Endothelial cell of umbilical vein (primary cell): Measurements from ENCODE around the gene MAP3K12. TPM values are rescaled to one million over a fixed set of nuclear protein-coding genes. Genes with fewer than 3 reads are reported as not detected.

ENCODE experiments used
- BruUV-seq: library from RNA; stranded (reverse); fragments of 400-500 nt; replicated peaks from 2 replicates; lab custom pipeline; 2021; lab: Mats Ljungman, UMichigan
- CTCF ChIA-PET: fragments of 300-600, 350-600 bp; sonication (Branson Sonifier 250); formaldehyde crosslinking; loops from one replicate; lab custom pipeline; 2021; ENCODE audit warnings: antibody characterized with exemption, inconsistent platforms; lab: Charles Lee
- POLR2A ChIA-PET: fragments of 300-600, 350-600 bp; sonication (Branson Sonifier 250); formaldehyde crosslinking; loops from one replicate; lab custom pipeline; 2021; ENCODE audit warnings: antibody characterized with exemption, inconsistent platforms; lab: Charles Lee
- DNase-seq: peaks from one replicate; pipeline ENCODE4 v3.0.0-alpha.2; 2011; ENCODE audit warnings: low read depth, low spot score
- FAIRE-seq: peaks from 2 replicates; lab custom pipeline; 2011; peaks lifted over from hg19 to GRCh38; lab: Jason Lieb, UNC
- H2AFZ ChIP-seq: 2 replicates; pipeline ENCODE4 v1.6.0; 2012; ENCODE audit warnings: low read depth, low read length, control low read depth, inconsistent platforms
- H3K27ac ChIP-seq: 2 replicates; pipeline ENCODE4 v1.5.1; 2011; ENCODE audit warnings: low read depth, mild to moderate bottlenecking, control low read depth, low read length, moderate library complexity; ENCODE audit not compliant: insufficient read depth
- H3K27me3 ChIP-seq, 2 experiments: 2 replicates each; pipeline versions ENCODE4 v1.6.0 to v1.6.1; 2011; ENCODE audit warnings: low read length in 2 of 2, mixed read lengths in 1 of 2; ENCODE audit not compliant: control insufficient read depth in 2 of 2, insufficient read depth in 2 of 2
- H3K36me3 ChIP-seq, 2 experiments: 2 replicates in 1 of 2; 3 replicates in 1 of 2; pipeline ENCODE4 v1.5.1; 2011; ENCODE audit warnings: low read length in 2 of 2, mild to moderate bottlenecking in 1 of 2, moderate library complexity in 1 of 2; ENCODE audit not compliant: control insufficient read depth in 2 of 2, insufficient read depth in 2 of 2; ENCODE audit errors: extremely low read depth in 1 of 2
- H3K4me1 ChIP-seq: 3 replicates; pipeline ENCODE4 v1.5.1; 2011; ENCODE audit warnings: mild to moderate bottlenecking, low read length; ENCODE audit not compliant: control insufficient read depth, insufficient read depth; ENCODE audit errors: extremely low read depth
- H3K4me2 ChIP-seq: 2 replicates; pipeline ENCODE4 v1.6.1; 2011; ENCODE audit warnings: low read length, control low read depth, mixed read lengths; ENCODE audit not compliant: insufficient read depth
- H3K4me3 ChIP-seq, 3 experiments: fragments of 200-600 bp in 1 of 3; sonication (generic), shearing (Covaris generic) in 1 of 3; replicated peaks in 1 of 3; 2 replicates each; pipeline ENCODE4 v1.5.1; 2011 to 2016; ENCODE audit warnings: control low read depth in 3 of 3, low read length in 3 of 3, mild to moderate bottlenecking in 2 of 3, inconsistent platforms in 1 of 3, low read depth in 1 of 3, moderate library complexity in 1 of 3; ENCODE audit not compliant: insufficient read depth in 1 of 3
- H3K79me2 ChIP-seq: 2 replicates; pipeline ENCODE4 v1.6.0; 2012; ENCODE audit warnings: low read length, inconsistent platforms; ENCODE audit not compliant: control insufficient read depth, insufficient read depth
- H3K9ac ChIP-seq: replicated peaks from 2 replicates; pipeline ENCODE3; 2011; ENCODE audit warnings: low read length, control low read depth; ENCODE audit not compliant: insufficient read depth; ENCODE audit errors: extremely low read depth
- H3K9me1 ChIP-seq: replicated peaks from 3 replicates; pipeline ENCODE4 v1.6.0; 2011; ENCODE audit warnings: mild to moderate bottlenecking, low read length; ENCODE audit not compliant: control insufficient read depth, insufficient read depth; ENCODE audit errors: extremely low read depth
- H3K9me3 ChIP-seq: replicated peaks from 2 replicates; pipeline ENCODE4 v1.5.1; 2012; ENCODE audit warnings: low read length, inconsistent platforms; ENCODE audit not compliant: control insufficient read depth, insufficient read depth
- H4K20me1 ChIP-seq: replicated peaks from 2 replicates; pipeline ENCODE3; 2011; ENCODE audit warnings: mild to moderate bottlenecking, low read length; ENCODE audit not compliant: control insufficient read depth, insufficient read depth; ENCODE audit errors: extremely low read depth
- CTCF ChIP-seq, 2 donors: IDR thresholded peaks; 1 replicate in 1 of 2; 2 replicates in 1 of 2; pipeline ENCODE4 v1.5.1; 2011; ENCODE audit warnings: low read length in 2 of 2, mild to moderate bottlenecking in 2 of 2, moderate library complexity in 2 of 2, control low read depth in 1 of 2, inconsistent platforms in 1 of 2, low read depth in 1 of 2; ENCODE audit not compliant: insufficient read depth in 1 of 2; ENCODE audit errors: extremely low read depth in 1 of 2
- EZH2 ChIP-seq: IDR thresholded peaks from 2 replicates; pipeline ENCODE4 v1.6.1; 2012; ENCODE audit warnings: borderline replicate concordance, low read depth, mild to moderate bottlenecking, moderate library complexity, low read length, inconsistent platforms; ENCODE audit not compliant: severe bottlenecking
- FOS ChIP-seq: IDR thresholded peaks from 2 replicates; pipeline ENCODE4 v1.6.1; 2011; ENCODE audit warnings: mild to moderate bottlenecking, low read length, moderate library complexity, borderline replicate concordance; ENCODE audit not compliant: insufficient read depth
- GATA2 ChIP-seq: IDR thresholded peaks from 2 replicates; pipeline ENCODE4 v1.7.0; 2011; ENCODE audit warnings: low read depth, mild to moderate bottlenecking, moderate library complexity, mixed read lengths, low read length; ENCODE audit not compliant: insufficient read length, insufficient read depth
- JUN ChIP-seq: IDR thresholded peaks from 2 replicates; pipeline ENCODE4 v1.6.1; 2011; ENCODE audit warnings: borderline replicate concordance, low read depth; ENCODE audit not compliant: insufficient read length, insufficient read depth
- MAX ChIP-seq: IDR thresholded peaks from 2 replicates; pipeline ENCODE4 v1.6.1; 2011; ENCODE audit not compliant: insufficient read depth, insufficient read length
- MYC ChIP-seq: IDR thresholded peaks from one replicate; pipeline ENCODE4 v1.6.1; 2011; ENCODE audit warnings: mild to moderate bottlenecking, low read depth, low read length
- POLR2A ChIP-seq: IDR thresholded peaks from 2 replicates; pipeline ENCODE4 v1.6.1; 2012; ENCODE audit warnings: low read depth, mild to moderate bottlenecking, control low read depth, low read length
- POLR2AphosphoS5 ChIP-seq: IDR thresholded peaks from 2 replicates; pipeline ENCODE4 v1.6.1; 2012; ENCODE audit warnings: low read depth, mild to moderate bottlenecking, control low read depth, low read length, moderate library complexity; ENCODE audit not compliant: insufficient read depth
- dilution Hi-C: fragments of 300-500 bp; cut with MboI; formaldehyde crosslinking; loops from one replicate; pipeline ENCODE4 v1.15.0; 2019; ENCODE audit warnings: low sequenced_read_pairs; ENCODE audit not compliant: extremely low pct_ligation_motif_present
- intact Hi-C: fragments of 100-400 bp; cut with micrococcal nuclease; formaldehyde crosslinking; loops from one replicate; pipeline ENCODE4 v1.10.0; 2022
- polyA plus RNA-seq, 4 experiments: library from polyadenylated mRNA; depleted of rRNA in 3 of 4; stranded (reverse) in 3 of 4; unstranded in 1 of 4; fragments of >200 nt; gene quantifications; 2 replicates each; pipeline versions ENCODE4 v1.2.1 to v1.2.3, GENCODE V29; 2011 to 2012; ENCODE audit warnings: missing spikeins in 1 of 4
- total RNA-seq: library from RNA; stranded (reverse); gene quantifications from 2 replicates; pipeline ENCODE4 v1.2.3, GENCODE V29; 2021

MAP3K12 gene
- total and polyA plus RNA-seq, 2 donors (not counting 3 experiments of a cell fraction or from before 2014, with no cell fraction given) = 29.3 to 66.2 TPM

GRCh38 chr12:53467082-53467481 is 32.2 kb downstream of the MAP3K12 start:
- no peak overlapping the region for H3K4me2 ChIP-seq
- H4K20me1 ChIP-seq = peaks cover 22% of the 10 kb centered on the region
- no peaks in the 10 kb centered on the region for H3K27me3 ChIP-seq
- H3K36me3 ChIP-seq = peaks cover 79 to 83% of the 10 kb centered on the region in 2 experiments
- peaks cover 78% of the 10 kb centered on the region for H3K79me2 ChIP-seq
- no peaks in the 10 kb centered on the region for H3K9me3 ChIP-seq
- TF ChIP-seq MAX (no peak), JUN (no peak), POLR2A (no peak), GATA2 (no peak), EZH2 (no peak), POLR2AphosphoS5 (no peak), CTCF (IDR thresholded peaks at IDR 0.05; ENCODE audit: extremely low read depth in 1 of 2, insufficient read depth in 1 of 2, low read depth in 1 of 2, low read length in 2 of 2) (no peak), MYC (no peak), FOS (no peak)
- no peak overlapping the region for H3K4me3 ChIP-seq
- no peaks in the 10 kb centered on the region for H3K4me1 ChIP-seq
- no peaks in the 10 kb centered on the region for H3K9me1 ChIP-seq
- dilution Hi-C loops (no loop called here), intact Hi-C loops (no loop called here)
- no peak for DNase-seq
- H3K9ac ChIP-seq = no peak overlapping the region
- no peak overlapping the region for H2AFZ ChIP-seq
- POLR2A ChIA-PET = no interaction called here
- no TSS peak for BruUV-seq
- CTCF ChIA-PET = interaction anchor here (1.8 kb wide), 1 partner anchor 15 kb away, joined by 4 read pairs; no protein-coding TSS in a partner anchor
- no peak overlapping the region for H3K27ac ChIP-seq
- FAIRE-seq = no peak
